ENCODE results near the gene EFHC1.
"Not testable (repeated sequence)": the region's sequence is repeated elsewhere in the genome, so short reads cannot be mapped to it uniquely, and the experiment has no call there.

EFHC1 gene

DNA sequence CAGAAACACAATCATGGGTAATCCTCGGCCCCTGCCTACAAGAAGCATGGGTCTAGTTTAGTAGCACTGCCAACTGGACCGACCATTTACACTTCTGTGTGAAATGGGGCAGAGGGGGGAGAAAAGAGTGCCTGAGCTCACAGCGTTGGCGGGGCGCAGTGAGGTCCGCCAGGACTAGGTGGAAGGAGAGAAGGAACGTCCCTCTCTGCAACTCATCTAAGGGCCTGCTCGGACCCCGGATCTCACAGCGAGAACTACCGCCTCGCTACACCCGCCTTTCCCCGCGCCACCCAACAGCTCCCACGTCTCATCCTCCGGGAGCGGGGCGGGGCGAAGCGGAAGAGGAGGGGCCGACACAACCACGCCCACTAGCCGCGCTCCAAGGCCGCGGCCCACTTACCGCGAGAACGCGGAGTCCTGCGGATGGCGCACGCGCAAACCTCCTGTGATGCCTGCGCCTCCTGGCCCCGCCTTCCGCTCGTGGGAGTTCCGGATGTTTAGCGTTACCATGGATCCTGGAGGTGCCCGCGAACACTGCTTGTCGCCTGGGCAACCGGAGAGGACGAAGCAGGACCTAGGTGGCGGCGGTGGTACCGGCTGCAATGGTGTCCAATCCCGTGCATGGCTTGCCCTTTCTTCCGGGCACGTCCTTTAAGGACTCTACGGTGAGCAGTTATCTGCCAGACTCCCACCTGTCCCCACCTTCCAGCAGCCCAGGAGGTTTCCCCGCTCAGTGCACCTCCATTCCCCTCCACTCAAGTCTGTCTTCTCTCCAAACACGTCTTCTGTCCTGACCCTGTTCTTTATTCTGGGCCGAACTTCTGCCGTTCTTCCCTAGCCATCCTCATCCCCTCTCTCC, at the start of gene EFHC1:
Gene EFHC1 (plus strand): TSS at position 534 of the 859 bp plus-strand sequence. CDS start 69 bp downstream, at position 603.
- peak; percentile 98 for DNase-seq

- no peak for DNase-seq
Observed at GRCh38 chr6:52371656-52372191, 48.4 kb upstream of the EFHC1 start.

GRCh38 chr6:52373151-52373690, 46.9 kb upstream of the EFHC1 start:
- DNase-seq, result no peak

- no peak for DNase-seq
Observed at GRCh38 chr6:52374247-52374646, 45.9 kb upstream of the EFHC1 start.

GRCh38 chr6:52375780-52376556, 44.2 kb upstream of the EFHC1 start:
- DNase-seq, result no peak

GRCh38 chr6:52376763-52377162, 43.4 kb upstream of the EFHC1 start:
- no peak for DNase-seq

DNA sequence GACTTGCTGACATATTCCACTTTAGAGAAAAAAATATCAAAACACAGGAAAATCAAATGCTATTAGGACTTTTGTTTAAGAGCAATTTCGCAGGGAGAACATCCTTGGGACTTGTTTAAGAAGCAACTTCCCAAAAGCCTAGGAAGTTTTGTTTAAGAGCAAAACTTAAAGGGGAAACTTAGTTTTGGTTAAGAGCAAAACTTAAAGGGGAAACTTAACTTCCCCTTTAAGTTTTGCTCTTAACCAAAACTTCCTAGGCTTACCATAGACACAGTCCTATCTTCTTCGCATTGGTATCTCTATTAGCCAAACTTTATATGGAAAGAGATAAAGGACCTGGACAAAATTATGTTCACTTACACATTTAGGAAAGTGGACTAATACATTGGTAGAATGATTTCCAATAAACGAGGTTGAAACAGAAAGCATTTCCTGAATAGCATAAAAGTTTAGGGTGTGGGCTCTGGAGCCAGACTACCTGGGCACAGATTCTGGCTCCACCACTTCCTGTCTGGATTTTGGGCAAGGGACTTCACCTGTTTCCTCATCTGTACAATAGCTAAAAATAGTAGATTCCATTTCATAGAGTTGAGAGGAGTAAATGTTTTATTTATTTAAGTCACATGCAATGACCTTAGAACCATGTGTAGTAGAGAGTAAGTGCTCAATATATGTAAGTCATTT, 42.5 kb upstream of the EFHC1 start:
- DNase-seq, result no peak

DNA sequence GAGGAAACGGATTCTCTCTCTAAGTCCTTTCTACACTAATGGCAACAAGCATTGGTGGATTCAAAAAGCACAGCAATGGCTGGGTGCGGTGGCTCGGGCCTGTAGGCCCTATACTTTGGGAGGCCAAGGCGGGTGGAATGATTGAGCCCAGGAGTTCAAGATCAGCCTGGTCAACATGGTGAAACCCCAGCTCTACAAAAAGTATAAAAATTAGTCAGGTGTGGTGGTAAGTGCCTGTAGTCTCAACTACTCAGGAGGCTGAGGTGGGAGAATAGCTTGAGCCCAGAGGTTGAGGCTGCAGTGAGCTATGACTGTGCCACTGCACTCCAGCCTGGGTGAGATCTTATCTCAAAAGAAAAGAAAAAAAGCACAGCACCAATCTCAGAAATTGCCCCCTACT, 38.9 kb upstream of the EFHC1 start:
- DNase-seq, result no peak

DNA sequence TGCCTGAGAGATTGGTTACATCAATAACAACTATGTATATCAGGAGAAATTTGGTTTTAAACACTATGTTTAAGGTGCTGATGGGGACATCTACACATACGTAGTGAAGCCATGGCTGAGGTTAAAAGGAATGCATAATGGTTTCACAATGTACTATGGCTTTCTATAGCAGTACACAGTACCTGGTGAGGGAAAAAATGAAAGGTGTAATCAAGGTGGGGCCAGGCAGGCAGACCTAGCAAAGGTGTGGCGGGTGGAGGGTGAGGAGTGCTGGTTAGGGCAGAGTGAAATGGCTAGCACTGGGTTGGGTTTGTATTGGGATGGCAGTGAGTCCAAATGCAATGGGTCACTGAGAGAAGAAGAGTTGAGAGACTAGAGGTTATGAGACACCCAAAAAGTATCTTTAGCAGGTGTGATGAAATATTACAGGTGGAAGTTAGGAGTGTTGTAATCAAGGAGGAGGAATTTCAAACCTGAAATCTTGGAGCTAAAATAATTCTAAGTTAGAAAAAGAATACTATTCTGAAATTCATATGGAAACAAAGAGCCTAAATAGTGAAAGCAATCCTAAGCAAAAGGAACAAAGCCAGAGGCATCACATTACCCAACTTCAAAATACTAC, 35.9 kb upstream of the EFHC1 start:
- no peak for DNase-seq

GRCh38 chr6:52385074-52385473, 35.1 kb upstream of the EFHC1 start:
- no peak for DNase-seq

DNA sequence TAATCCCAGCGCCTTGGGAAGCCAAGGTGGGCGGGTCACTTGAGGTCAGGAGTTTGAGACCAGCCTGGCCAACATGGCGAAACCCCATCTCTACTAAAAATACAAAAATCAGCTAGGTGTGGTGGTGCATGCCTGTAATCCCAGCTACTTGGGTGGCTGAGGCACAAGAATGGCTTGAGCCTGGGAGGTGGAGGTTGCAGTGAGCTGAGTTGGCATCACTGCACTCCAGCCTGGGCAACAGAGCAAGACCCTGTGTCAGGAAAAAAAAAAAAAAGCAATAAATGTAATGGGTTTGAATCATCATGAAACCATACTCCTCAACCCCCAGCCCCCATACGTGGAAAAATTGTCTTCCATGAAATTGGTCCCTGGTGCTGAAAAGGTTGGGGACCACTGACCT, 32.0 kb upstream of the EFHC1 start:
- not testable (repeated sequence) for DNase-seq

DNA sequence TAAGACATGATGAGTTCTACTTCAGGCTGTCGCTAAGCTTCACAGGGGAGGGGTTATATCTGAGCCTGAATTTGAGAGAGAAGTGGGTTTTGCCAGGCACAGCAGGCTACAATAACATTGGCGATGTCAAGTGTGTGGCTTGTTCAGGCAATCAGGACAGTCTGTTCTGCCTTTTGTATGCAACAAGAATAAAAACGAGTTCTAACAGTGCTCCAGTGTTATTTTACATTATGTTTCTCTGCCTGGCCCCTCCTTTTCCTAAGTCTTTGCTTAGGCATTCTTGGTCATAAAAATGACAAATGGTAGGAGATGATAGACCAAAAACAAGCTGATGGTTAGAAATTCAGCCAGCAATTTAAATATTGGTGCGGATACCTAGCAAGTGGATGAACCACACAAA, 31.4 kb upstream of the EFHC1 start:
- DNase-seq, result no peak

- DNase-seq, result no peak
Observed at GRCh38 chr6:52389264-52389625, 30.9 kb upstream of the EFHC1 start.

- DNase-seq, result no peak
Observed at GRCh38 chr6:52389626-52390360, 30.3 kb upstream of the EFHC1 start.

GRCh38 chr6:52390361-52390727, 29.8 kb upstream of the EFHC1 start:
- no peak for DNase-seq

GRCh38 chr6:52391599-52391998, 28.5 kb upstream of the EFHC1 start:
- DNase-seq, result no peak

DNA sequence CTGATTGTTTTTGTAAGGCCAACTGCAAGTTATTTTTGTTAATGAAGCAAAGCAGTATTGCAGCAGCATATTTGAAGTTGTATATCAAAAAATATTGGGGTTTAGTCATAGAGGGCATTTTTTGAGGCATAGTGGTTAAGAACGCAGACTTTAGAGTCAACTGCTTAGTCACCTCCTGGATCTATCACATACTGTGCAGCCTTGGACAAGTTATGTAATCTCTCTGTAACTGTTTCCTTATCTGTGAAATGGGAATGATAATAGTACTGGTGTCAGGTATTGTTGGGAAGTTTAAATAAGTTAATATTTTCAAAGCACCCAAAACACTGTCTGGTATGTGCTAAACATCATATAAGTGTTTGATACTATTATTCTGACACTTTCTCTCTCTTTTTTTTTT, 27.2 kb upstream of the EFHC1 start:
- no peak for DNase-seq

GRCh38 chr6:52393780-52394179, 26.4 kb upstream of the EFHC1 start:
- DNase-seq, result no peak

DNA sequence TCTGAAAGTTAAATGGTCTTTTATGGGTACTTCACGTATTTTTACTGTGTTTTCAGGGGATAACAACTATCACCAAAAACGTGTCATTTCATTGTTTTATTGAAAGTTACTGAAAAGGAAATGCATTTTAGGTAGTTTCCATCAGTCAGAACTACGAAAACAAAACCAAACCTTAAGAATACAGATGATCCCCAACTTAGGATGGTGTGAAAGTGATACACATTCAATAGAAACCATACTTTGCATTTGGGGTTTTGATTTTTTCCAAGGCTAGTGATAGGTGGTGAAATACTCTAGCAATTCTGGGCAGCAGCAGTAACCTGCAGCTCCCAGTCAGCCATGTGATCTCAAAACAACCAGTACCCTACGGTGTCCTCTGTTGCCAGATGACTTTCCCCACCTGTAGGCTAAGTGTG, 25.9 kb upstream of the EFHC1 start:
- no peak for DNase-seq

DNA sequence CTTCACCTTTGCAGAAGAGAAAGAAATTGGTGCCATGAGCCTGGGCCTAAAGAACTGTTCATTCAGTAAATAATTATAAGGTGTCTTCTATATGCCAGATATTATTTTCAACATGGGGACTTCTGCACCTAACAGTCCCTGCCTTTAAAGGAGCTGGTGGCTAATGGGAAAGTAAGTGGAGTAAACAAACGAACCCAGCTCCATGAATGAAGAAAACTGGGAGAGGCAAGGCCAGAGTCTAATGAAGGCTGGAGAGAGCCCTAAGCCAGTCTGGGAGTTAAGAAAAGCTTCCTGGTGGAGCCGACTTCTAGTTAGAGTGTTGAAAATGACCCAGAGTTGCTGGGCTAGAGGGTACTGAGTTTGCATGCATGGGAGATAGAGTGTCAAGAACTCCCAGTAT, 24.2 kb upstream of the EFHC1 start:
- DNase-seq, result no peak

GRCh38 chr6:52399511-52400312, 20.4 kb upstream of the EFHC1 start:
- DNase-seq, result no peak
